ENCODE measurements around the gene PRR20G.
"Not testable (repeated sequence)": the region's sequence is repeated elsewhere in the genome, so short reads cannot be mapped to it uniquely, and the experiment has no call there.

The PRR20G gene

DNA sequence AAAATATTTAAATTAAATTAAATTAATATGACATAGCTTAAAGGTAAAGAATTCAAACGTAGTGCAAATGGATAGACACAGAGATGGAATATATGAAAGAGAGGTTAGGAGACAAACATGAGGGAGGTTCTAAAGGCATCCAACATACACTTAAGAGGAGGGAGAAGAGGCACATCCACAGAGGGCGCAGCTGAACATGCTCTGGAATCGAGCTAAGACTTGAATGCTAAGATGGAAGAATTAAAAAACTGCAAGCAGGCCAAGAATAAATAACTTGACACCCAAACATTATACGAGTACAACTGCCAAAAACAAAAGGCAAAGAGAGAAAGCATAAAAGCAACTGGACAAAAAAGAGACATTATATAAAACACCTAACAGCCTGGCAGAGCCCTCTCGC lies 9.1 kb upstream of the PRR20G start:
- Histone ChIP-seq H3K4me2 (ENCODE audit: low read length) (no peak overlapping the region), H3K27me3 (ENCODE audit: insufficient read depth, low read length) (no peaks in the 10 kb centered on the region)

DNA sequence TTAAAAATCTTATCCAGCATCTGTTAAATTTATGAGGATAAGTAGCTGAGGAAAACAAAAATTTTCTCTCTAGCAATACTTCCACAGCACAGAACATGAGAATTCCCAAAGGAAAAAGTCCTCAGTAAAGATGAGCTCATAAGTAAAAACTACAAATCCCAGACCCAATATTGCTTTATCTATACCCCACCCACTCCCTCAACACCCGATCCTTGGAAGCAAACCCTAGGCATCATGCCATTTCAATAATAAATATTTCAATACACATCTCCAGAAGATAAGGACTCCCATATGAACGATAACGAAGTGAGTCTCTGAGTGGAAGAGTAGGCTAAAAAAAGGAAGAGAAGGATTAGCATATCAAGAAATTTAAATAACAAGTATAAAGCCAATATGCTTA lies 8.3 kb upstream of the PRR20G start:
- Histone ChIP-seq H3K36me3 (ENCODE audit: insufficient read depth, low read length) (no peaks in the 10 kb centered on the region), H3K9me3 (ENCODE audit: low read length) (no peaks in the 10 kb centered on the region), H2AFZ (ENCODE audit: low read length) (no peak overlapping the region), H3K27ac (ENCODE audit: low read depth, low read length, poor library complexity, severe bottlenecking) (no peak overlapping the region), H3K9me2 (ENCODE audit: low read depth, low read length) (no peaks in the 10 kb centered on the region), H3K27me3 (ENCODE audit: insufficient read depth, low read length) (no peaks in the 10 kb centered on the region), H3K4me1 (ENCODE audit: insufficient read depth, low read length, severe bottlenecking) (no peaks in the 10 kb centered on the region), H4K20me1 (ENCODE audit: insufficient read depth, low read length) (no peaks in the 10 kb centered on the region), H3K79me2 (ENCODE audit: insufficient read depth, low read length) (no peaks in the 10 kb centered on the region), H3K4me3 (ENCODE audit: low read depth, low read length, poor library complexity, severe bottlenecking) (no peak overlapping the region), H3K9ac (ENCODE audit: low read length) (no peak overlapping the region), H3F3A (ENCODE audit: insufficient read depth, low read length) (no peaks in the 10 kb centered on the region), H3K4me2 (ENCODE audit: low read length) (no peak overlapping the region)
- TF ChIP-seq, protein P1, sequence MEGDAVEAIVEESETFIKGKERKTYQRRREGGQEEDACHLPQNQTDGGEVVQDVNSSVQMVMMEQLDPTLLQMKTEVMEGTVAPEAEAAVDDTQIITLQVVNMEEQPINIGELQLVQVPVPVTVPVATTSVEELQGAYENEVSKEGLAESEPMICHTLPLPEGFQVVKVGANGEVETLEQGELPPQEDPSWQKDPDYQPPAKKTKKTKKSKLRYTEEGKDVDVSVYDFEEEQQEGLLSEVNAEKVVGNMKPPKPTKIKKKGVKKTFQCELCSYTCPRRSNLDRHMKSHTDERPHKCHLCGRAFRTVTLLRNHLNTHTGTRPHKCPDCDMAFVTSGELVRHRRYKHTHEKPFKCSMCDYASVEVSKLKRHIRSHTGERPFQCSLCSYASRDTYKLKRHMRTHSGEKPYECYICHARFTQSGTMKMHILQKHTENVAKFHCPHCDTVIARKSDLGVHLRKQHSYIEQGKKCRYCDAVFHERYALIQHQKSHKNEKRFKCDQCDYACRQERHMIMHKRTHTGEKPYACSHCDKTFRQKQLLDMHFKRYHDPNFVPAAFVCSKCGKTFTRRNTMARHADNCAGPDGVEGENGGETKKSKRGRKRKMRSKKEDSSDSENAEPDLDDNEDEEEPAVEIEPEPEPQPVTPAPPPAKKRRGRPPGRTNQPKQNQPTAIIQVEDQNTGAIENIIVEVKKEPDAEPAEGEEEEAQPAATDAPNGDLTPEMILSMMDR (IDR thresholded peaks at IDR 0.05; ENCODE audit: low read length): no peak
- TF ChIP-seq EZH2 (IDR thresholded peaks at IDR 0.05; ENCODE audit: borderline replicate concordance, low read length): no peak

More for the DNA sequence above, 9.1 kb upstream of the PRR20G start:
- Histone ChIP-seq H3K4me3 (ENCODE audit: low read depth, low read length, poor library complexity, severe bottlenecking) (no peak overlapping the region), H3K36me3 (ENCODE audit: insufficient read depth, low read length) (no peaks in the 10 kb centered on the region), H2AFZ (ENCODE audit: low read length) (no peak overlapping the region), H3K9me3 (ENCODE audit: low read length) (no peaks in the 10 kb centered on the region), H3K4me1 (ENCODE audit: insufficient read depth, low read length, severe bottlenecking) (no peaks in the 10 kb centered on the region), H3K9ac (ENCODE audit: low read length) (no peak overlapping the region), H3K9me2 (ENCODE audit: low read depth, low read length) (no peaks in the 10 kb centered on the region), H4K20me1 (ENCODE audit: insufficient read depth, low read length) (no peaks in the 10 kb centered on the region), H3K79me2 (ENCODE audit: insufficient read depth, low read length) (no peaks in the 10 kb centered on the region), H3F3A (ENCODE audit: insufficient read depth, low read length) (no peaks in the 10 kb centered on the region), H3K27ac (ENCODE audit: low read depth, low read length, poor library complexity, severe bottlenecking) (no peak overlapping the region)
- TF ChIP-seq EZH2 (IDR thresholded peaks at IDR 0.05; ENCODE audit: borderline replicate concordance, low read length): no peak

DNA sequence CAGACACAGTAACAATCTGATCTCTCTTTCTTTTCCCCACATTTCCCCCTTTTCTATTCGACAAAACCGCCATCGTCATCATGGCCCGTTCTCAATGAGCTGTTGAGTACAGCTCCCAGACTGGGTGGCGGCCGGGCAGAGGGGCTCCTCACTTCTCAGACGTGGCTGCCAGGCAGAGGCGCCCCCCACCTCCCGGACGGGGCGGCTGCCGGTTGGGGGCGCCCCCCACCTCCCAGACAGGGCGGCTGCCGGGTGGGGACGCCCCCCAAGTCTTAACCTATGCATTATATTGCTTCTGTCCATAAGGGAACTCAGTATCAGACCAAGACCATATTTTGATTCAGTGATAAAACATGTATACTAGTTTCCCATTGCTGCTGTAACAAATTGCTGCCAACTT lies 5.8 kb upstream of the PRR20G start:
- H3K4me2 ChIP-seq (ENCODE audit: low read length); H3F3A ChIP-seq (ENCODE audit: insufficient read depth, low read length); H3K9me2 ChIP-seq (ENCODE audit: low read depth, low read length); H3K27me3 ChIP-seq (ENCODE audit: insufficient read depth, low read length); H3K9ac ChIP-seq (ENCODE audit: low read length); H2AFZ ChIP-seq (ENCODE audit: low read length); H4K20me1 ChIP-seq (ENCODE audit: insufficient read depth, low read length); H3K4me3 ChIP-seq (ENCODE audit: low read depth, low read length, poor library complexity, severe bottlenecking); H3K79me2 ChIP-seq (ENCODE audit: insufficient read depth, low read length); H3K9me3 ChIP-seq (ENCODE audit: low read length); H3K36me3 ChIP-seq (ENCODE audit: insufficient read depth, low read length); H3K4me1 ChIP-seq (ENCODE audit: insufficient read depth, low read length, severe bottlenecking); H3K27ac ChIP-seq (ENCODE audit: low read depth, low read length, poor library complexity, severe bottlenecking): not testable (repeated sequence)

DNA sequence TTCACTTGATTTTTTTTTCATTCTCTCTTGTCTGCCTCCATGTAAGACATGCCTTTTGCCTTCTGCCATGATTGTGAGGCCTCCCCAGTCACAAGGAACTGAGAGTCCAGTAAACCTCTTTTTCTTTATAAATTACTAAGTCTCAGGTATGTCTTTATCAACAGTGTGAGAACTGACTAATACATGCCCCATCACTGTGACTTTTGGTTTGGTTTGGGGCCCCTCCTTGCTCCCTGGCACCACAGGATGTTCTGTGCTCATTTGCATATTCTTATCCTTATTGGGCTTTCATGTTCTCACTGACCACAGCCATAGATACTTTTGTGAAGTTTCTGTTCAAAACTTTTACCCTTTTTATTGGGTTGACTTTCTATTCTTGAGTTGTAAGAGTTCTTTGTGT lies 3.8 kb upstream of the PRR20G start:
- Histone ChIP-seq H3K9ac (ENCODE audit: low read length) (no peak overlapping the region), H4K20me1 (ENCODE audit: insufficient read depth, low read length) (no peaks in the 10 kb centered on the region), H3K9me3 (ENCODE audit: low read length) (no peaks in the 10 kb centered on the region), H3K9me2 (ENCODE audit: low read depth, low read length) (no peaks in the 10 kb centered on the region), H3K27me3 (ENCODE audit: insufficient read depth, low read length) (no peaks in the 10 kb centered on the region), H3K36me3 (ENCODE audit: insufficient read depth, low read length) (no peaks in the 10 kb centered on the region), H2AFZ (ENCODE audit: low read length) (no peak overlapping the region), H3K4me3 (ENCODE audit: low read depth, low read length, poor library complexity, severe bottlenecking) (no peak overlapping the region), H3K4me2 (ENCODE audit: low read length) (no peak overlapping the region), H3K27ac (ENCODE audit: low read depth, low read length, poor library complexity, severe bottlenecking) (no peak overlapping the region), H3F3A (ENCODE audit: insufficient read depth, low read length) (no peaks in the 10 kb centered on the region), H3K4me1 (ENCODE audit: insufficient read depth, low read length, severe bottlenecking) (no peaks in the 10 kb centered on the region), H3K79me2 (ENCODE audit: insufficient read depth, low read length) (no peaks in the 10 kb centered on the region)
- TF ChIP-seq, protein P1 (IDR thresholded peaks at IDR 0.05; ENCODE audit: low read length): no peak
- TF ChIP-seq EZH2 (IDR thresholded peaks at IDR 0.05; ENCODE audit: borderline replicate concordance, low read length): no peak

Measured in OCI-LY1 (cell line).